Stomach (tissue), 9 donors: ENCODE data around the gene GZMM. TPM values are rescaled to one million over a fixed set of nuclear protein-coding genes. Genes with fewer than 3 reads are reported as not detected.
"Not testable (repeated sequence)": the region's sequence is repeated elsewhere in the genome, so short reads cannot be mapped to it uniquely, and the experiment has no call there.

Experiments
- DNase-seq, 2 donors: peaks; one replicate each; pipeline versions ENCODE4 v3.0.0 to v3.0.0-alpha.2; 2013 to 2019
- H3K27ac ChIP-seq, 5 donors: fragments of 200-600 bp in 4 of 5; sonication (generic) in 4 of 5; one replicate each; pipeline ENCODE4 v1.5.1; 2013 to 2019; ENCODE audit warnings: mild to moderate bottlenecking in 1 of 5, moderate library complexity in 1 of 5
- H3K27me3 ChIP-seq, 3 donors: fragments of 200-600 bp; sonication (generic); one replicate each; pipeline ENCODE4 v1.5.1; 2017 to 2019; ENCODE audit warnings: mixed run types in 1 of 3
- H3K36me3 ChIP-seq, 4 donors: fragments of 200-600 bp; sonication (generic); 1 replicate in 3 of 4; 2 replicates in 1 of 4; pipeline ENCODE4 v1.5.1; 2016 to 2019
- H3K4me1 ChIP-seq, 4 donors: fragments of 200-600 bp; sonication (generic); one replicate each; pipeline ENCODE4 v1.5.1; 2016 to 2019
- H3K4me3 ChIP-seq, 4 donors: fragments of 200-600 bp; sonication (generic) in 3 of 4; one replicate each; pipeline ENCODE4 v1.5.1; 2016 to 2019; ENCODE audit warnings: mild to moderate bottlenecking in 1 of 4
- H3K9me3 ChIP-seq, 4 donors: fragments of 200-600 bp; sonication (generic); one replicate each; pipeline ENCODE4 v1.5.1; 2016 to 2019
- EP300 ChIP-seq: sonication (generic); formaldehyde crosslinking; IDR thresholded peaks from one replicate; pipeline ENCODE4 v1.6.1; 2017; ENCODE audit warnings: antibody characterized with exemption
- POLR2A ChIP-seq, 4 donors: fragments of 450-650 bp; IDR thresholded peaks; one replicate each; pipeline ENCODE4 v1.6.1; 2016; ENCODE audit warnings: antibody characterized with exemption in 4 of 4, control low read depth in 2 of 4, mild to moderate bottlenecking in 1 of 4, moderate library complexity in 1 of 4
- POLR2AphosphoS5 ChIP-seq, 3 donors: sonication (generic); formaldehyde crosslinking; IDR thresholded peaks; one replicate each; pipeline ENCODE4 v1.6.1; 2016; ENCODE audit warnings: antibody characterized with exemption in 3 of 3
- WGBS, 5 donors: extraction: QIAGEN DNeasy Blood & Tissue Kit in 3 of 5; methylation state at CpG; one replicate each; pipeline versions ENCODE4 v1.1.5 to v1.1.7; 2013 to 2018; 5-methylcytosine and 5-hydroxymethylcytosine counted together
- intact Hi-C: fragments of 100-400 bp; cut with DNase I; formaldehyde crosslinking; loops from one replicate; pipeline ENCODE4 v1.15.1; 2023; ENCODE audit warnings: low total_unique reads
- polyA plus RNA-seq, 3 donors: library from polyadenylated mRNA; stranded (reverse); fragments of 200-250 nt; gene quantifications; one replicate each; pipeline ENCODE4 v1.2.3, GENCODE V29; 2013
- total RNA-seq, 5 donors: library from RNA; depleted of rRNA; stranded (reverse); fragments of >200 nt; gene quantifications; one replicate each; pipeline versions ENCODE4 v1.1.0 to v1.2.3, GENCODE V29; 2014 to 2016
- TF ChIP-seq, protein P1 (sequence below), 7 experiments: fragments of 450-650 bp in 4 of 7; fragments of 200-600 bp in 3 of 7; sonication (generic) in 3 of 7; IDR thresholded peaks; one replicate each; pipeline ENCODE4 v1.5.1; 2016 to 2019; ENCODE audit warnings: antibody characterized with exemption in 7 of 7, control low read depth in 2 of 7, mild to moderate bottlenecking in 1 of 7
- donor health status: healthy with polysubstance abuse.
- donor health status: Bipolar disorder and iron deficiency.
- donor health status: healthy.

Gene GZMM
- total and polyA plus RNA-seq, 8 donors, result 0.37 to 6.6 (median 0.93) TPM; not detected in 3

DNA sequence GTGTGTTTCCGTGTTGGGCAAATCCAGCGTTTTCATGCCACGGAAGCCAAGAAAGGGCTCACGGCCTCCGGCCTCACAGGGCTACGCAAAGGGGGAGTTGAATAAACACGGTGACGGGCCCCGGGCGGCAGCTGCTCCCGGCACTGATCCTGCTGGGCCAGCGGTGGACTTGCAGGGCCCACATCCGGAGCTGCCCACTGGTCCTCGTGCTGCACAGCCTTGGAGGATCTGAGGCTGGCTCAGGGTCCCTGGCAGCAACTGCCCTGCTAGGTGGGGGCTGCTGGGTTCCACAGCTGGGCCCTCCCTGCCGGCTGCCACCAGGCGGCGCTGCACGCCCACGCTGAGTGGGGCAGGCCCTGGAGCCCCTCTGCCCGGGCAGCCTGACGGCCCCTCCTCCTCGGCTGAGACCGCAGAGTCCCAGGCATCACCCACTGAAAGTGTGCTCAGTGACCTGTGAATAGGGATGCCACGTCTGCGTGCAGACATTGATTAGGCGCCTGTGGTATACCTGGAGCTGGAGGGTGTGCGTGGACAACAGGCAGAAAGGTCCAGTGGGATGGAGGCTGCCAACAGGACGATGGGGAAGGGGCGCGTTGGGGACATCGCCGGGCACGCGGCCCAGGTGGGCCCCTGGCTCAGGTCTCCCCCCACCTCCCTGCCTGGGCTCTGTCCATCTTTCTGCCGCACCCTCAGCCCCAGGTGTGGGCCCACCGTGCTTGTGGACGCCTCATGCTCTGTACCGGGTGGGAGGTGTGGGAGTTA is 40.6 kb downstream of the GZMM start:
- peaks cover 14 to 54% (median 19%) of the 10 kb centered on the region in 3 donors for H3K27me3 ChIP-seq
- no peak overlapping the region for H3K27ac ChIP-seq
- TF ChIP-seq POLR2AphosphoS5 (IDR thresholded peaks at IDR 0.05) (peak in 1 of 3 donors; percentile 44), EP300 (no peak), POLR2A (IDR thresholded peaks at IDR 0.05) (no peak)
- TF ChIP-seq, protein P1, sequence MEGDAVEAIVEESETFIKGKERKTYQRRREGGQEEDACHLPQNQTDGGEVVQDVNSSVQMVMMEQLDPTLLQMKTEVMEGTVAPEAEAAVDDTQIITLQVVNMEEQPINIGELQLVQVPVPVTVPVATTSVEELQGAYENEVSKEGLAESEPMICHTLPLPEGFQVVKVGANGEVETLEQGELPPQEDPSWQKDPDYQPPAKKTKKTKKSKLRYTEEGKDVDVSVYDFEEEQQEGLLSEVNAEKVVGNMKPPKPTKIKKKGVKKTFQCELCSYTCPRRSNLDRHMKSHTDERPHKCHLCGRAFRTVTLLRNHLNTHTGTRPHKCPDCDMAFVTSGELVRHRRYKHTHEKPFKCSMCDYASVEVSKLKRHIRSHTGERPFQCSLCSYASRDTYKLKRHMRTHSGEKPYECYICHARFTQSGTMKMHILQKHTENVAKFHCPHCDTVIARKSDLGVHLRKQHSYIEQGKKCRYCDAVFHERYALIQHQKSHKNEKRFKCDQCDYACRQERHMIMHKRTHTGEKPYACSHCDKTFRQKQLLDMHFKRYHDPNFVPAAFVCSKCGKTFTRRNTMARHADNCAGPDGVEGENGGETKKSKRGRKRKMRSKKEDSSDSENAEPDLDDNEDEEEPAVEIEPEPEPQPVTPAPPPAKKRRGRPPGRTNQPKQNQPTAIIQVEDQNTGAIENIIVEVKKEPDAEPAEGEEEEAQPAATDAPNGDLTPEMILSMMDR (IDR thresholded peaks at IDR 0.05), result peak in 5 of 7 experiments; percentile 63 to 83 (median 68)
- H3K9me3 ChIP-seq, result no peaks in the 10 kb centered on the region
- H3K4me3 ChIP-seq, result no peak overlapping the region
- peaks cover 9 to 34% (median 29%) of the 10 kb centered on the region in 4 donors for H3K4me1 ChIP-seq
- intact Hi-C loops, result no loop called here
- 17 to 35% (median 22%) methylated on average over 28 to 38 of the region's 38 CpGs for WGBS, 5 donors
- DNase-seq, result peak; percentile 56 to 81
- H3K36me3 ChIP-seq, result peaks cover 37 to 45% (median 42%) of the 10 kb centered on the region in 4 donors

- 80 to 85% (median 82%) methylated on average over 23 to 34 of the region's 34 CpGs for WGBS, 5 donors
- H3K4me3 ChIP-seq, H3K9me3 ChIP-seq, H3K27ac ChIP-seq, intact Hi-C loops, DNase-seq: not testable (repeated sequence)
- Histone ChIP-seq H3K27me3 (peaks cover 15 to 56% (median 21%) of the 10 kb centered on the region in 3 donors), H3K36me3 (peaks cover 30 to 37% (median 35%) of the 10 kb centered on the region in 4 donors), H3K4me1 (peaks cover 9 to 33% (median 30%) of the 10 kb centered on the region in 4 donors)
Measured at GRCh38 chr19:585146-585545, 41.3 kb downstream of the GZMM start.

- Histone ChIP-seq H3K4me1 (peaks cover 12 to 37% (median 35%) of the 10 kb centered on the region in 4 donors), H3K9me3 (no peaks in the 10 kb centered on the region), H3K27ac (no peak overlapping the region), H3K4me3 (no peak overlapping the region), H3K36me3 (peaks cover 25 to 32% (median 30%) of the 10 kb centered on the region in 4 donors), H3K27me3 (peaks cover 18 to 61% (median 25%) of the 10 kb centered on the region in 3 donors)
- 44 to 61% (median 50%) methylated on average over 6 to 10 of the region's 10 CpGs for WGBS, 5 donors
- intact Hi-C loops, result no loop called here
- TF ChIP-seq POLR2AphosphoS5 (IDR thresholded peaks at IDR 0.05) (no peak), POLR2A (IDR thresholded peaks at IDR 0.05) (no peak), EP300 (no peak)
- TF ChIP-seq, protein P1 (IDR thresholded peaks at IDR 0.05), result no peak
- no peak for DNase-seq
Measured at GRCh38 chr19:585551-586110, 41.8 kb downstream of the GZMM start.

- Histone ChIP-seq H3K27me3 (peaks cover 33 to 87% (median 49%) of the 10 kb centered on the region in 3 donors), H3K9me3 (no peaks in the 10 kb centered on the region), H3K4me1 (peaks cover 13 to 46% (median 43%) of the 10 kb centered on the region in 4 donors), H3K27ac (no peak overlapping the region), H3K4me3 (no peak overlapping the region), H3K36me3 (peaks cover under 1 to 7% (median 6%) of the 10 kb centered on the region in 4 donors)
- WGBS, 5 donors, result 2 to 7% (median 4%) methylated on average over 22 to 41 of the region's 41 CpGs
- intact Hi-C loops, result no loop called here
- no peak for TF ChIP-seq EP300
- TF ChIP-seq, protein P1 (IDR thresholded peaks at IDR 0.05), result peak in 3 of 7 experiments; percentile 13 to 31 (median 14)
- peak; percentile 70 to 88 for DNase-seq
Measured at GRCh38 chr19:588093-588740, 44.4 kb downstream of the GZMM start.
